HUES6 (cell line): Measurements from ENCODE around the gene UNC13C.

Experiments
- H3K27ac ChIP-seq: 2 replicates; pipeline ENCODE4 v1.7.0; 2013; ENCODE audit warnings: low read depth, mild to moderate bottlenecking, low read length, inconsistent platforms
- H3K27me3 ChIP-seq: 2 replicates; pipeline ENCODE4 v1.6.1; 2013; ENCODE audit warnings: low read length; ENCODE audit not compliant: control insufficient read depth, insufficient read depth
- H3K36me3 ChIP-seq: 2 replicates; pipeline ENCODE4 v1.6.1; 2013; ENCODE audit warnings: low read length; ENCODE audit not compliant: control insufficient read depth, insufficient read depth
- H3K4me1 ChIP-seq: 2 replicates; pipeline ENCODE4 v1.6.1; 2013; ENCODE audit warnings: low read length; ENCODE audit not compliant: control insufficient read depth, insufficient read depth
- H3K4me3 ChIP-seq: 2 replicates; pipeline ENCODE4 v1.5.1; 2013; ENCODE audit warnings: low read depth, low read length
- H3K9ac ChIP-seq: one replicate; pipeline ENCODE4 v1.6.1; 2013; ENCODE audit warnings: mild to moderate bottlenecking, low read length
- H3K9me3 ChIP-seq: 2 replicates; pipeline ENCODE4 v1.6.1; 2013; ENCODE audit warnings: low read depth, low read length; ENCODE audit not compliant: control insufficient read depth, insufficient read depth

The UNC13C gene

DNA sequence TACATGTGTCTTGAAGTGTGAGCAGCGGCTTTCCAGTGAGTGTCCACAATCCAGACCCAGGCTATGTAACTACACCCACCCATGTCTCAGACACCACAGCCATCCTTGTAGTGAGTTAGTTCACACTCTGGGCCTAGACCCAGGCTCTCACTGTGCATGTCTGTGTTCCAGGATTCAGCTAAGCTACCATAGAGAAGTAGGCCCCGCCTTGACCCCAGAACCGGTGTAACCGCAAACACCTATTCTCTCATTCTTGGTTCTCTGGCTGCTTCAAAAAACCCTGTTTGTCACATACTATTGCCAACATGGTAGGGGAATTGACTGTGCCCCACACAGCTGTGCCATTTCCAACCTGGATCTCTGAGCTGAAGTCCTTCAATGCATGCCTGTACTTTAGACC, 657.9 kb downstream of the UNC13C start:
- Histone ChIP-seq H3K9me3 (no peaks in the 10 kb centered on the region), H3K27ac (no peak overlapping the region), H3K4me3 (no peak overlapping the region), H3K36me3 (no peaks in the 10 kb centered on the region), H3K27me3 (no peaks in the 10 kb centered on the region), H3K9ac (no peak overlapping the region), H3K4me1 (no peaks in the 10 kb centered on the region)

DNA sequence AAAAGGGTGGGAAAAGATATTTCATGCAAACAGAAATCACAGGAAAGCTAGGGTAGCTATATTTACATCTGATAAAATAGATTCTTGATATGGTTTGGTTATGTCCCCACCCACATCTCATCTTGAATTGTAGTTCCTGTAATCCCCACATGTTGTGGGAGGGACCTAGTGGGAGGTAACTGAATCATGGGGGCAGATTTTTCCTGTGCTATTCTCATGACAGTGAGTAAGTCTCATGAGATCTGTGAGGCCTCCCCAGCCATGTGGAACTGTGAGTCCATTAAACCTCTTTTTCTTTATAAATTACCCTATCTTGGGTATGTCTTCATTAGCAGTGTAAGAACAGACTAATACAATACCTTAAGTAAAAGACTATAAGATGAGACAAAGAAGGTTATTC, 660.4 kb downstream of the UNC13C start:
- Histone ChIP-seq H3K4me3 (no peak overlapping the region), H3K4me1 (no peaks in the 10 kb centered on the region)

DNA sequence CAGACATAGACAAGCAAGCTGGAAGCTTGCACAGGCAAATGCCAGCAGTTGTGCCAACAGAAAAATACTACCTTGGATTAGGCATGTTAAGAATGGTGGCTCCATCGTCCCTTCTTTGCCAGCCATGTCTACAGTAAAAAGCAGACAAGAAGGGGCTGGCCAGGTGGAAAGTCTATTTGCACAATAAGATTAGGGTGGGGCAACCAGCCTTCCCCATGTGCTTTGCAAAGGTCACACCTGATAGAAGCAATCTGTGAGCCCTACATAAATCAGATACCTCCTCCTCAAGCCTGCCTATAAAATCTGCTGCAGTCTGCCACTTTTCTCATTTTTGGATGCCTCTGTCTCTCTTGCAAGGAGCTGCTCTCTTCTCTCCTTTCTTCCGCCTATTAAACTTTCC, 662.6 kb downstream of the UNC13C start:
- Histone ChIP-seq H3K4me1 (no peaks in the 10 kb centered on the region), H3K27ac (no peak overlapping the region), H3K9ac (no peak overlapping the region), H3K9me3 (peaks cover 4% of the 10 kb centered on the region; the same call in 1 of the 2 replicates), H3K36me3 (no peaks in the 10 kb centered on the region), H3K4me3 (no peak overlapping the region), H3K27me3 (no peaks in the 10 kb centered on the region)

More for the DNA sequence above, 660.4 kb downstream of the UNC13C start:
- H3K27me3 ChIP-seq = no peaks in the 10 kb centered on the region
- H3K9ac ChIP-seq = no peak overlapping the region
- H3K27ac ChIP-seq = no peak overlapping the region
- no peaks in the 10 kb centered on the region for H3K36me3 ChIP-seq
- H3K9me3 ChIP-seq = peaks cover 4% of the 10 kb centered on the region; the same call in 1 of the 2 replicates

DNA sequence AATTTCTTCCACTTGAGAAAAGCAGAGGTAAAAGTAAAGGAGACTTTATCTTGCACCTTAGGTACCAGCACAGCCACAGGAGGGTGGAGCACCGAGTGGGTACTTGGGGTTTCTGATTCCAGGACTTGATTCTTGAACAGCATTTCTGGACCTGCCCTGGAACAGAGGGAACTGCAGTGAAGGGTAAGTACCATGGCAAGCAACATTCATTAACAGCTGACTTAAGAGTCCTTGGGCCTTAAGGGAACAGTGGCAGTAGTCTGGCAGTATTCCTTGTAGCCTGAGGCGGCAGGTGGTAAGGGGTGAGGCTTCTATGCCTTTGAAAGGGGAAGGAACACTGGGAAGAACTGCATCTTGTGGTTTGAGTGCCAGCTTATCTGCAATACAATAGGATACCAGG, 666.6 kb downstream of the UNC13C start:
- Histone ChIP-seq H3K9me3 (peaks cover 20% of the 10 kb centered on the region), H3K9ac (no peak overlapping the region), H3K27ac (no peak overlapping the region), H3K4me3 (no peak overlapping the region), H3K36me3 (no peaks in the 10 kb centered on the region), H3K4me1 (no peaks in the 10 kb centered on the region), H3K27me3 (no peaks in the 10 kb centered on the region)

DNA sequence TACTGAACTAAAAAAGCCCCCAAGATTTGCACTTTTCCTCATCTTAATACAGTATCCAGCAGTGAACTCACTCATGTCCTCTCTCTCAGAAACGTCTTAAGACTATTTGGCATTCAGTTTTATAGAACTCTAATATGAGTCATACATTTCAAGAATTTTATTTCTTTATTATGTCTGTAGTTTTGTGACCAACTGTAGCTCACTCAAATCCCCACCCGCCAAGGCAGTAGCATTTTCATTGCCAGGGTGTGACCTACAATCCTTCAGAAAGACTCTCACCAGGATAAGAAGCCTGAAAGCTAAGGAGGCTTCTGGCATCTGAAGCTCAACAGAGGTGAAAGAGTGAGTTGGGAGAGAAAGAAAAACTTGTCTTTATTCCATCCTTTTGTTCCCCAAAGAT, 681.4 kb downstream of the UNC13C start:
- Histone ChIP-seq H3K27ac (no peak overlapping the region), H3K9ac (no peak overlapping the region), H3K27me3 (no peaks in the 10 kb centered on the region), H3K4me1 (no peaks in the 10 kb centered on the region), H3K4me3 (no peak overlapping the region), H3K36me3 (no peaks in the 10 kb centered on the region), H3K9me3 (no peaks in the 10 kb centered on the region)

DNA sequence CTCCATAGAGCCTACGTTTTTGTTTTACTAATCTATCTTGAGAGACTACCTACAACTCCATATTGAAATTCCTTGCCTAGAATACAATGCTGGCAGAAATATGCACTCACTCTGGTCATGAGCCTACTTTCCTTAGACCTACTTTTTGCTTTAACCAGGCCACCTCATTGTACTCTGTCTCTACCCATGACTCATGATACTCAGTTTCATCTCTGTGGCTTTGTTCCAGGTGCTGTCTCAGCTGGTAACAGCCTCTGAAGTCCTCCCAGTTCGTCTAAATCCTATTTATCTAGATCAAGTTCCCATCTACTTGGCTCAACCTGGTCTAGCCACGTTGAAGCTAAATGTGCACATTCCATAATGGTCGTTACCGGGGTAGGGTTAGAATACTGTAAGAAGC, 682.1 kb downstream of the UNC13C start:
- Histone ChIP-seq H3K9ac (no peak overlapping the region), H3K4me1 (no peaks in the 10 kb centered on the region), H3K27me3 (no peaks in the 10 kb centered on the region), H3K4me3 (no peak overlapping the region), H3K27ac (no peak overlapping the region), H3K36me3 (no peaks in the 10 kb centered on the region), H3K9me3 (no peaks in the 10 kb centered on the region)

DNA sequence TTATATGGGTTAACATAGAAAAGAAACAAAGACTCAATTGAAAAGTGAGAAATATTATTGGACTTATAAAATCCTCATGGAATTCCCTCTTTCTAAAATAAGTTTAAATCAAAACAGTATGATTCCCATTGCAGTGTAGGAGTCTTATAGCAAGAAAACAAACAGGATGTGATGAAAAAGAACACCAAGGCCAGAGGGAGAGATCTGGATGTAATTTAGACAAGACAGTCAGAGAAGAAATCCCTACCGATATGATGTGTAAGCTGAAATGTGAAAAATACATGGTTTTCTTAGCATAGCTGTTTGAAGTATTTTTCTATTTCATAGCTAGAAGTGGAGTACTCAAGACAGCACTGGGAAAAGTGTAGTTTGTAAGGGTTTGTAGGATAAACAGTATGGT, 697.0 kb downstream of the UNC13C start:
- H3K36me3 ChIP-seq = no peaks in the 10 kb centered on the region
- no peak overlapping the region for H3K9ac ChIP-seq

DNA sequence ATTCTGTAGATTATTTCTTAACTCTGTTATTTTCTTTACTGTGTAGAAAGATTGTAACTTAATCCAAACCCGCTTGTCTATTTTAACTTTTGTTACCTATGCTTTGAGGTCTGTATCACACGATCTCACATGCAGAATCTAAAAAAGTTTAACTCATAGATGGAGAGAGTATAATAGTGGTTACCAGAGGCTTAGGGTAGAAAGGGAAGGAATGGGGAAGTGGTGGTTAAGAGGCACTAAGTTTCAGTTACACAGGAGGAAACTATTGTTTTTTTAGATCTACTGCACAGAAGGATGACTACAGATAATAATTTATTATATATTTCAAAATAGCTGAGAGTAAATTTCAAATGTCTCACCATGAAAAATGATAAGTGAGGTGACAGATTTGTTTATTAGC, 703.3 kb downstream of the UNC13C start:
- Histone ChIP-seq H3K4me1 (no peaks in the 10 kb centered on the region), H3K27ac (no peak overlapping the region), H3K9ac (no peak overlapping the region), H3K36me3 (no peaks in the 10 kb centered on the region), H3K4me3 (no peak overlapping the region), H3K9me3 (no peaks in the 10 kb centered on the region), H3K27me3 (no peaks in the 10 kb centered on the region)

More for the DNA sequence above, 697.0 kb downstream of the UNC13C start:
- no peak overlapping the region for H3K27ac ChIP-seq
- no peaks in the 10 kb centered on the region for H3K4me1 ChIP-seq
- no peaks in the 10 kb centered on the region for H3K27me3 ChIP-seq
- H3K9me3 ChIP-seq = peaks cover 8% of the 10 kb centered on the region; the same call in 1 of the 2 replicates
- H3K4me3 ChIP-seq = no peak overlapping the region
